GM13977 (cell line): Measurements from ENCODE around the gene MAML3.
"Not testable (repeated sequence)": the region's sequence is repeated elsewhere in the genome, so short reads cannot be mapped to it uniquely, and the experiment has no call there.

ENCODE experiments used
- DNase-seq: peaks from one replicate; pipeline ENCODE4 v3.0.0; 2012; ENCODE audit warnings: low spot score
- in situ Hi-C: fragments of 300-500 bp; cut with MboI; formaldehyde crosslinking; loops from one replicate; pipeline ENCODE4 v1.12.0; 2022; ENCODE audit warnings: low sequenced_read_pairs, low pct_unique_long_range_greater_than_20kb, mixed read lengths, inconsistent platforms; ENCODE audit not compliant: unreplicated experiment
- TF ChIP-seq, protein P1 (sequence below): IDR thresholded peaks from 2 replicates; pipeline ENCODE4 v1.5.1; 2012; ENCODE audit warnings: mild to moderate bottlenecking, control low read depth; ENCODE audit not compliant: insufficient read depth; ENCODE audit errors: extremely low read depth, missing control alignments

Gene MAML3

DNA sequence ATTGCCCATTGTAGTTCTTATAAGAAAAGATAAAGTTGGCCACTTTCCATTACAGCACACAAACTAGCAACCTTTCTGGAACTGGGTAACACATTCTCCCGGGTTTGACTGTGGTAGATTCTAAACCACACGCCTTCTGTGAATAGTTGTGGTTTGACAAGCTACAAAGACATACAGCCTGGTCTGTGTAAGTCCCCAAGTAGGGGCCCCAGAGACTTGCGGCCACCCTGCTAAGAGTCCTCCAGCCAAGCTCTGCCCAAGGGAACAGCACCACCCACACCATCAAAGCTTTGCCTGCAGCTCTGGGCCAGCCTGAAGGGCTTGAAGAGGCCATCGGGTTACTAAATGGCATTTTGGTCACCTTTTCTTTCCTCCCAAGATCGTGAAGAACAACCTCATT is 203.4 kb downstream of the MAML3 start:
- peak; percentile 48 for DNase-seq
- in situ Hi-C loops, result no loop called here
- TF ChIP-seq, protein P1, sequence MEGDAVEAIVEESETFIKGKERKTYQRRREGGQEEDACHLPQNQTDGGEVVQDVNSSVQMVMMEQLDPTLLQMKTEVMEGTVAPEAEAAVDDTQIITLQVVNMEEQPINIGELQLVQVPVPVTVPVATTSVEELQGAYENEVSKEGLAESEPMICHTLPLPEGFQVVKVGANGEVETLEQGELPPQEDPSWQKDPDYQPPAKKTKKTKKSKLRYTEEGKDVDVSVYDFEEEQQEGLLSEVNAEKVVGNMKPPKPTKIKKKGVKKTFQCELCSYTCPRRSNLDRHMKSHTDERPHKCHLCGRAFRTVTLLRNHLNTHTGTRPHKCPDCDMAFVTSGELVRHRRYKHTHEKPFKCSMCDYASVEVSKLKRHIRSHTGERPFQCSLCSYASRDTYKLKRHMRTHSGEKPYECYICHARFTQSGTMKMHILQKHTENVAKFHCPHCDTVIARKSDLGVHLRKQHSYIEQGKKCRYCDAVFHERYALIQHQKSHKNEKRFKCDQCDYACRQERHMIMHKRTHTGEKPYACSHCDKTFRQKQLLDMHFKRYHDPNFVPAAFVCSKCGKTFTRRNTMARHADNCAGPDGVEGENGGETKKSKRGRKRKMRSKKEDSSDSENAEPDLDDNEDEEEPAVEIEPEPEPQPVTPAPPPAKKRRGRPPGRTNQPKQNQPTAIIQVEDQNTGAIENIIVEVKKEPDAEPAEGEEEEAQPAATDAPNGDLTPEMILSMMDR, result no peak

GRCh38 chr4:139944916-139945315 is 209.1 kb downstream of the MAML3 start:
- in situ Hi-C loops, DNase-seq: not testable (repeated sequence)

- in situ Hi-C loops, result no loop called here
- TF ChIP-seq, protein P1, result no peak
- no peak for DNase-seq
These were observed 210.7 kb downstream of the MAML3 start for GRCh38 chr4:139943277-139943676.

- TF ChIP-seq, protein P1, result no peak
- in situ Hi-C loops, result no loop called here
- DNase-seq, result no peak
These were observed 211.7 kb downstream of the MAML3 start for GRCh38 chr4:139942241-139942640.

- no peak for DNase-seq
- in situ Hi-C loops, result no loop called here
- TF ChIP-seq, protein P1, result no peak
These were observed 213.4 kb downstream of the MAML3 start for GRCh38 chr4:139940600-139940999.

DNA sequence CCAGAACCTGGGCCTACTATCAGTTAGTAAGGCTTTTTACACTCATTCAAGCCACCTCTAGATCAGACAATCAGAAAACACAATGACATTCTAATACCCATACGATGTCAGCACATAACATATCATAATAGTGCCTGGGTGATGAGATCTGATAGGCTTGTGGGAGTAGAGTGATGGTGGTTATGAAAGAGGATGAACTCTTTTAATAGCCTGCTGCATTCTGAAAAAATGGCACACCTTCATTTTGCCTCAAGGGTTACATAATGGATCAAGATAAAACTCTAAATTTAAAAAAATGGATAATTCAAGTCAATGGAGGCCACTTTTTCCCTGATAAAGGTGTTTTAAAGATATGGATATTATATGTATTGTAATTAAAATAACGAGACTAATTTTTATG is 215.6 kb downstream of the MAML3 start:
- in situ Hi-C loops, result no loop called here
- TF ChIP-seq, protein P1, result no peak

GRCh38 chr4:139935911-139936310 is 218.1 kb downstream of the MAML3 start:
- no peak for DNase-seq
- in situ Hi-C loops, result no loop called here
- TF ChIP-seq, protein P1, result no peak

More for the DNA sequence above, 215.6 kb downstream of the MAML3 start:
- no peak for DNase-seq
